Panc1 (cell line): ENCODE data around the gene SPA17.

ENCODE experiments used
- SIN3A ChIP-seq: IDR thresholded peaks from 2 replicates; pipeline ENCODE4 v1.6.1; 2012; ENCODE audit warnings: low read depth, mild to moderate bottlenecking, low read length, moderate library complexity, borderline replicate concordance; ENCODE audit not compliant: insufficient read depth
- TCF7L2 ChIP-seq: IDR thresholded peaks from 2 replicates; pipeline ENCODE4 v1.6.1; 2011; ENCODE audit warnings: mild to moderate bottlenecking, low read depth, low read length, inconsistent platforms
- TF ChIP-seq, protein P1 (sequence below): fragments of 450-650 bp; IDR thresholded peaks from 2 replicates; pipeline ENCODE4 v1.5.1; 2017; ENCODE audit warnings: mild to moderate bottlenecking
- TF ChIP-seq, protein P2 (sequence below), 2 experiments: IDR thresholded peaks; 2 replicates each; pipeline ENCODE4 v1.6.1; 2011 to 2012; ENCODE audit warnings: low read depth in 2 of 2, control low read depth in 1 of 2, low read length in 1 of 2, mild to moderate bottlenecking in 1 of 2, moderate library complexity in 1 of 2; ENCODE audit not compliant: insufficient read depth in 1 of 2

DNA sequence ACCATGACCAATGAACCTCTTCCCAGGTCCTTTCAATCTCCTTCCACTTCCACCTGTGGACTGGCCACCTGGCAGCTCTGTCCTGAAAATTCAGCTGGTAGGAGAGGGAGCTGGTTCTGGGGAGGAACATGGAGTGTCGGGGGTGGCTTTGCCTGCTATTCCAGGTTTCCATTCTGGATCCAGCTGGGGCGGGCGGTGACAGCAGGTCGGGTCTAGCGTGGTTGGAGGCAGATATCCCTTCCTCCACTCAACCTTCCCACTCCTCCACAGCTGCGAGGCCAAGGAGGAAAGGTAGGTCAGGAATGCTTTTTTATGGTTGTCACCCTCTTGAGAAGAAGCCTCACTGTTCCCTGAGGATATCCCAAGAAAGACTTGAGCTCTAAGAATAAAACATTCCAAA, 69.3 kb downstream of the SPA17 start:
- TF ChIP-seq, protein P1, sequence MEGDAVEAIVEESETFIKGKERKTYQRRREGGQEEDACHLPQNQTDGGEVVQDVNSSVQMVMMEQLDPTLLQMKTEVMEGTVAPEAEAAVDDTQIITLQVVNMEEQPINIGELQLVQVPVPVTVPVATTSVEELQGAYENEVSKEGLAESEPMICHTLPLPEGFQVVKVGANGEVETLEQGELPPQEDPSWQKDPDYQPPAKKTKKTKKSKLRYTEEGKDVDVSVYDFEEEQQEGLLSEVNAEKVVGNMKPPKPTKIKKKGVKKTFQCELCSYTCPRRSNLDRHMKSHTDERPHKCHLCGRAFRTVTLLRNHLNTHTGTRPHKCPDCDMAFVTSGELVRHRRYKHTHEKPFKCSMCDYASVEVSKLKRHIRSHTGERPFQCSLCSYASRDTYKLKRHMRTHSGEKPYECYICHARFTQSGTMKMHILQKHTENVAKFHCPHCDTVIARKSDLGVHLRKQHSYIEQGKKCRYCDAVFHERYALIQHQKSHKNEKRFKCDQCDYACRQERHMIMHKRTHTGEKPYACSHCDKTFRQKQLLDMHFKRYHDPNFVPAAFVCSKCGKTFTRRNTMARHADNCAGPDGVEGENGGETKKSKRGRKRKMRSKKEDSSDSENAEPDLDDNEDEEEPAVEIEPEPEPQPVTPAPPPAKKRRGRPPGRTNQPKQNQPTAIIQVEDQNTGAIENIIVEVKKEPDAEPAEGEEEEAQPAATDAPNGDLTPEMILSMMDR: no peak
- TF ChIP-seq, protein P2, sequence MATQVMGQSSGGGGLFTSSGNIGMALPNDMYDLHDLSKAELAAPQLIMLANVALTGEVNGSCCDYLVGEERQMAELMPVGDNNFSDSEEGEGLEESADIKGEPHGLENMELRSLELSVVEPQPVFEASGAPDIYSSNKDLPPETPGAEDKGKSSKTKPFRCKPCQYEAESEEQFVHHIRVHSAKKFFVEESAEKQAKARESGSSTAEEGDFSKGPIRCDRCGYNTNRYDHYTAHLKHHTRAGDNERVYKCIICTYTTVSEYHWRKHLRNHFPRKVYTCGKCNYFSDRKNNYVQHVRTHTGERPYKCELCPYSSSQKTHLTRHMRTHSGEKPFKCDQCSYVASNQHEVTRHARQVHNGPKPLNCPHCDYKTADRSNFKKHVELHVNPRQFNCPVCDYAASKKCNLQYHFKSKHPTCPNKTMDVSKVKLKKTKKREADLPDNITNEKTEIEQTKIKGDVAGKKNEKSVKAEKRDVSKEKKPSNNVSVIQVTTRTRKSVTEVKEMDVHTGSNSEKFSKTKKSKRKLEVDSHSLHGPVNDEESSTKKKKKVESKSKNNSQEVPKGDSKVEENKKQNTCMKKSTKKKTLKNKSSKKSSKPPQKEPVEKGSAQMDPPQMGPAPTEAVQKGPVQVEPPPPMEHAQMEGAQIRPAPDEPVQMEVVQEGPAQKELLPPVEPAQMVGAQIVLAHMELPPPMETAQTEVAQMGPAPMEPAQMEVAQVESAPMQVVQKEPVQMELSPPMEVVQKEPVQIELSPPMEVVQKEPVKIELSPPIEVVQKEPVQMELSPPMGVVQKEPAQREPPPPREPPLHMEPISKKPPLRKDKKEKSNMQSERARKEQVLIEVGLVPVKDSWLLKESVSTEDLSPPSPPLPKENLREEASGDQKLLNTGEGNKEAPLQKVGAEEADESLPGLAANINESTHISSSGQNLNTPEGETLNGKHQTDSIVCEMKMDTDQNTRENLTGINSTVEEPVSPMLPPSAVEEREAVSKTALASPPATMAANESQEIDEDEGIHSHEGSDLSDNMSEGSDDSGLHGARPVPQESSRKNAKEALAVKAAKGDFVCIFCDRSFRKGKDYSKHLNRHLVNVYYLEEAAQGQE (IDR thresholded peaks at IDR 0.05; ENCODE audit: insufficient read depth in 1 of 2, low read depth in 2 of 2, low read length in 1 of 2): no peak
- no peak for TF ChIP-seq SIN3A
- no peak for TF ChIP-seq TCF7L2
